GM21619 (cell line): ENCODE measurements around the gene FKBP6.
"Not testable (repeated sequence)": the region's sequence is repeated elsewhere in the genome, so short reads cannot be mapped to it uniquely, and the experiment has no call there.

Experiments used
- ATAC-seq: cut with Tn5 transposase; IDR thresholded peaks from one replicate; pipeline ENCODE4 v1.9.1; 2021; ENCODE audit not compliant: unreplicated experiment

The FKBP6 gene

GRCh38 chr7:73354196-73354595 lies 26.2 kb downstream of the FKBP6 start:
- no peak for ATAC-seq

- no peak for ATAC-seq
These were observed 26.9 kb downstream of the FKBP6 start for GRCh38 chr7:73354821-73355220.

- no peak for ATAC-seq
These were observed 28.2 kb downstream of the FKBP6 start for GRCh38 chr7:73356159-73356558.

- ATAC-seq: no peak
These were observed 30.8 kb downstream of the FKBP6 start for GRCh38 chr7:73358590-73359275.

GRCh38 chr7:73359306-73359705 lies 31.3 kb downstream of the FKBP6 start:
- ATAC-seq: no peak

- ATAC-seq: no peak
These were observed 31.9 kb downstream of the FKBP6 start for GRCh38 chr7:73359746-73360375.

GRCh38 chr7:73360590-73360989 lies 32.6 kb downstream of the FKBP6 start:
- not testable (repeated sequence) for ATAC-seq

- no peak for ATAC-seq
These were observed 35.5 kb downstream of the FKBP6 start for GRCh38 chr7:73363225-73364005.

- no peak for ATAC-seq
These were observed 36.2 kb downstream of the FKBP6 start for GRCh38 chr7:73364006-73364728.

- no peak for ATAC-seq
These were observed 38.2 kb downstream of the FKBP6 start for GRCh38 chr7:73366127-73366526.

GRCh38 chr7:73366990-73367389 lies 39.0 kb downstream of the FKBP6 start:
- ATAC-seq: no peak

GRCh38 chr7:73369009-73369408 lies 41.0 kb downstream of the FKBP6 start:
- no peak for ATAC-seq

GRCh38 chr7:73369622-73370021 lies 41.7 kb downstream of the FKBP6 start:
- ATAC-seq: no peak

- no peak for ATAC-seq
These were observed 45.8 kb downstream of the FKBP6 start for GRCh38 chr7:73373741-73374140.

GRCh38 chr7:73376262-73376661 lies 48.3 kb downstream of the FKBP6 start:
- ATAC-seq: not testable (repeated sequence)

GRCh38 chr7:73376671-73377412 lies 48.9 kb downstream of the FKBP6 start:
- no peak for ATAC-seq

- not testable (repeated sequence) for ATAC-seq
These were observed 49.6 kb downstream of the FKBP6 start for GRCh38 chr7:73377413-73378200.

GRCh38 chr7:73382934-73383503 lies 55.1 kb downstream of the FKBP6 start:
- no peak for ATAC-seq

- ATAC-seq: no peak
These were observed 59.4 kb downstream of the FKBP6 start for GRCh38 chr7:73387221-73387828.
